ENCODE measurements around the gene ISG20L2. TPM values are rescaled to one million over a fixed set of nuclear protein-coding genes. Genes with fewer than 3 reads are reported as not detected.

The ISG20L2 gene, protein sequence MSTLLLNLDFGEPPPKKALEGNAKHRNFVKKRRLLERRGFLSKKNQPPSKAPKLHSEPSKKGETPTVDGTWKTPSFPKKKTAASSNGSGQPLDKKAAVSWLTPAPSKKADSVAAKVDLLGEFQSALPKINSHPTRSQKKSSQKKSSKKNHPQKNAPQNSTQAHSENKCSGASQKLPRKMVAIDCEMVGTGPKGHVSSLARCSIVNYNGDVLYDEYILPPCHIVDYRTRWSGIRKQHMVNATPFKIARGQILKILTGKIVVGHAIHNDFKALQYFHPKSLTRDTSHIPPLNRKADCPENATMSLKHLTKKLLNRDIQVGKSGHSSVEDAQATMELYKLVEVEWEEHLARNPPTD
- 22.4 and 27.5 TPM in 2 replicates for total RNA-seq
- 13.5 and 16.4 TPM in 2 replicates for polyA plus RNA-seq

GRCh38 chr1:156728599-156729462 is at the start of gene ISG20L2:
Gene ISG20L2 (minus strand): TSS chr1:156728766. CDS start chr1:156727652, 1,114 bp downstream.
- Histone ChIP-seq H3K27ac (peak within 1 kb of the TSS; percentile 99), H3K4me3 (peak within 1 kb of the TSS; percentile 68), H3K9me2 (replicated peaks; ENCODE audit: insufficient read depth) (no peaks in the 10 kb centered on the region), H3K4me1 (ENCODE audit: insufficient read depth) (peaks cover 35% of the 10 kb centered on the region), H3K4me2 (peak within 1 kb of the TSS; percentile 89), H3K79me2 (peaks cover 63% of the 10 kb centered on the region), H3K36me3 (replicated peaks; ENCODE audit: insufficient read depth, low read depth) (no peaks in the 10 kb centered on the region), H2AFZ (peak within 1 kb of the TSS; percentile 75), H3K9me3 (ENCODE audit: low read depth) (no peaks in the 10 kb centered on the region), H3K27me3 (no peaks in the 10 kb centered on the region), H4K20me1 (ENCODE audit: insufficient read depth, poor library complexity, severe bottlenecking) (peaks cover 28% of the 10 kb centered on the region)
- DNase-seq (ENCODE audit: low spot score): peak; percentile 99
- TF ChIP-seq, protein P1, sequence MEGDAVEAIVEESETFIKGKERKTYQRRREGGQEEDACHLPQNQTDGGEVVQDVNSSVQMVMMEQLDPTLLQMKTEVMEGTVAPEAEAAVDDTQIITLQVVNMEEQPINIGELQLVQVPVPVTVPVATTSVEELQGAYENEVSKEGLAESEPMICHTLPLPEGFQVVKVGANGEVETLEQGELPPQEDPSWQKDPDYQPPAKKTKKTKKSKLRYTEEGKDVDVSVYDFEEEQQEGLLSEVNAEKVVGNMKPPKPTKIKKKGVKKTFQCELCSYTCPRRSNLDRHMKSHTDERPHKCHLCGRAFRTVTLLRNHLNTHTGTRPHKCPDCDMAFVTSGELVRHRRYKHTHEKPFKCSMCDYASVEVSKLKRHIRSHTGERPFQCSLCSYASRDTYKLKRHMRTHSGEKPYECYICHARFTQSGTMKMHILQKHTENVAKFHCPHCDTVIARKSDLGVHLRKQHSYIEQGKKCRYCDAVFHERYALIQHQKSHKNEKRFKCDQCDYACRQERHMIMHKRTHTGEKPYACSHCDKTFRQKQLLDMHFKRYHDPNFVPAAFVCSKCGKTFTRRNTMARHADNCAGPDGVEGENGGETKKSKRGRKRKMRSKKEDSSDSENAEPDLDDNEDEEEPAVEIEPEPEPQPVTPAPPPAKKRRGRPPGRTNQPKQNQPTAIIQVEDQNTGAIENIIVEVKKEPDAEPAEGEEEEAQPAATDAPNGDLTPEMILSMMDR (IDR thresholded peaks at IDR 0.05; ENCODE audit: poor library complexity): no peak
- no peak for TF ChIP-seq EZH2phosphoT487 (IDR thresholded peaks at IDR 0.05; ENCODE audit: low read depth, severe bottlenecking, unreplicated experiment)
- no peak for TF ChIP-seq EZH2 (IDR thresholded peaks at IDR 0.05; ENCODE audit: borderline replicate concordance)
- 2% methylated on average over 43 of the region's 57 CpGs for WGBS (ENCODE audit: low lambda C conversion rate, missing lambda C conversion rate)

- Histone ChIP-seq H3K4me3 (no peak overlapping the region), H3K4me2 (no peak overlapping the region), H3K4me1 (ENCODE audit: insufficient read depth) (peaks cover 19% of the 10 kb centered on the region), H3K36me3 (replicated peaks; ENCODE audit: insufficient read depth, low read depth) (peaks cover 3% of the 10 kb centered on the region), H2AFZ (no peak overlapping the region), H4K20me1 (ENCODE audit: insufficient read depth, poor library complexity, severe bottlenecking) (peaks cover 94% of the 10 kb centered on the region), H3K79me2 (peaks cover 97% of the 10 kb centered on the region), H3K27me3 (no peaks in the 10 kb centered on the region), H3K27ac (no peak overlapping the region), H3K9me3 (ENCODE audit: low read depth) (no peaks in the 10 kb centered on the region), H3K9me2 (replicated peaks; ENCODE audit: insufficient read depth) (no peaks in the 10 kb centered on the region)
- WGBS (ENCODE audit: low lambda C conversion rate, missing lambda C conversion rate): 30% methylated on average over 1 of the region's 1 CpG
- TF ChIP-seq, protein P1 (IDR thresholded peaks at IDR 0.05; ENCODE audit: poor library complexity): no peak
- TF ChIP-seq EZH2phosphoT487 (IDR thresholded peaks at IDR 0.05; ENCODE audit: low read depth, severe bottlenecking, unreplicated experiment) (no peak), EZH2 (IDR thresholded peaks at IDR 0.05; ENCODE audit: borderline replicate concordance) (no peak)
- DNase-seq (ENCODE audit: low spot score): no peak
Measured at GRCh38 chr1:156777573-156777972, 49.0 kb upstream of the ISG20L2 start.

GRCh38 chr1:156776942-156777341 is 48.4 kb upstream of the ISG20L2 start:
- H3K9me3 ChIP-seq (ENCODE audit: low read depth): no peaks in the 10 kb centered on the region
- H4K20me1 ChIP-seq (ENCODE audit: insufficient read depth, poor library complexity, severe bottlenecking): peaks cover 95% of the 10 kb centered on the region
- H3K79me2 ChIP-seq: peaks cover 97% of the 10 kb centered on the region
- no peaks in the 10 kb centered on the region for H3K27me3 ChIP-seq
- H3K36me3 ChIP-seq (replicated peaks; ENCODE audit: insufficient read depth, low read depth): no peaks in the 10 kb centered on the region
- no peak for DNase-seq (ENCODE audit: low spot score)
- H2AFZ ChIP-seq: no peak overlapping the region
- no peak overlapping the region for H3K4me3 ChIP-seq
- WGBS (ENCODE audit: low lambda C conversion rate, missing lambda C conversion rate): 63% methylated on average over 4 of the region's 4 CpGs
- H3K4me1 ChIP-seq (ENCODE audit: insufficient read depth): peaks cover 26% of the 10 kb centered on the region
- no peaks in the 10 kb centered on the region for H3K9me2 ChIP-seq (replicated peaks; ENCODE audit: insufficient read depth)
- no peak overlapping the region for H3K4me2 ChIP-seq
- TF ChIP-seq EZH2 (IDR thresholded peaks at IDR 0.05; ENCODE audit: borderline replicate concordance) (no peak), EZH2phosphoT487 (IDR thresholded peaks at IDR 0.05; ENCODE audit: low read depth, severe bottlenecking, unreplicated experiment) (no peak)
- TF ChIP-seq, protein P1 (IDR thresholded peaks at IDR 0.05; ENCODE audit: poor library complexity): no peak
- H3K27ac ChIP-seq: no peak overlapping the region

Data from hepatocyte (in vitro differentiated cells).